ENCODE measurements around the gene MAP2.

MAP2 gene

DNA sequence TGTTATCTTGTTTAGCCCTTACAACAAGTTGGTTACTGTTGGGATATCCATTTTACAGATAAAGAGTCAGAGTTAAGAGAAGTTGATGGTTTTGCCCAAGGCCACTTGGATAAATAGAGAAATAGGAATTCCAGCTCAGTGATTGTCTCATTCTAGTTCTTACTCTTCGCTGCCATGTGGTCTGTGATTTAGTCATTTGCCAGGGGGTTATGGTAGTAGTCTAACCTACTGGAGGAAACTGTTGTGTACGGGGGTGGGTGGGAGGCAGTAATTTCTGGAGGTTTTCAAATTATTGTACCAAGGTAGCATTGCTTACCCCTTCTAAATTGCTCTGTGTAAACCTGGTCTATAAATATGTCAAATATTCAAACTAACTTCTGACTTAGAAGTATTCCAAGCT, 110.4 kb downstream of the MAP2 start:
- DNase-seq, result no peak

DNA sequence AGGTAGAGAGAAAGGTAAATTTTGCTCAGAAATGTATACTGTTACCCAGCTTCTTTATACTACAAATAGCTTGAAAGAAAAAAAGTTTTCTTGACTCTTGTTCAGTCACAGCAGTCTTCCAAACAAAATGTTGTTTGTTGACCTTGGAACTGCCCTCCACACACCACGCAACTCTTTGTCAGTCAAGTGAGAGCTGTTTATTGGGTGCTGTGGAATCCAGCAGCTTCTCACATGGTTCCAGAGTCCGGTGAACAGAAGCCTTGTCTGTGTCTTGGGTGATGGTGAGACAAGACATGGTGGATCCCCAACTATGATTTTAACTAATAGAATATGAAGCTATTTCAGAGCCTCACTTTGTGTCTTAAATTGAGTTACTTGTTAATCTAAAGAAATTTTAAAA, 112.5 kb downstream of the MAP2 start:
- no peak for DNase-seq

DNA sequence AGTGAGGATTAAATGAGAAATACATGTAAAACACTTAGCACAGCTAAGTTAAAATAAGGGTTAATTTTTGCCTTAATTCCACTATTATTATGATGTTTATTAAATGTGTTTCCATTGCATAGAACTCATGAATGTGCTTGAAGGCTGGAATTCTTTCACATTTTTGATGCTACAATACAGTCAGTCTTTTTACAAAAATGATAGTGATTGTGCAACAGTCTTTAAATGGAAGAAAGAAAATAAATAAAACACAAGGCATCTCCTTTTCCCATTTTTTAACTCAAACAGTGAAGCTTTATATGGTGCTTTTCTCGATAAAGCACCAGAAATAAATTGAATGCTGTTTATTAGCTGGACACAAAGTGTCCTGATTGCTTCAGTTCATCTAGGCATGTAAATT, 123.9 kb downstream of the MAP2 start:
- no peak for DNase-seq

DNA sequence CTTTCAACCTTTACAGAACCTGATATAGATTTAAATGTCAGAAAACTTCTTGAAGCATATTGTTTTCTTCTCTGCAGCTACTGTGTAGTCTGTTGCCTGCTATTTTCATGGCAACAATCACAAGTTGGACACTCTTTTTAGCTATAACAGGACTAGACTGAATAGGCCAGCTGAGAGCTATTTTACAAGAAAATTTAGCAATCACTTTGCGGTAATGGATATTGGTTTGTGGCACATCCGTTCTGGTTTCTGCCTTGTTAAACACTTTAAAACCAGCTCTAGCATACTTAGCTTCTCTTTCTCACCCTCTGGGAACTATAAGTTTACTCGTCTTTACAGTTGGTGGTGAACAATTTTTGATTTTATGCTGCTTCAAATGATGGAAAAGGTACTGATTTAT, 125.7 kb downstream of the MAP2 start:
- no peak for DNase-seq

DNA sequence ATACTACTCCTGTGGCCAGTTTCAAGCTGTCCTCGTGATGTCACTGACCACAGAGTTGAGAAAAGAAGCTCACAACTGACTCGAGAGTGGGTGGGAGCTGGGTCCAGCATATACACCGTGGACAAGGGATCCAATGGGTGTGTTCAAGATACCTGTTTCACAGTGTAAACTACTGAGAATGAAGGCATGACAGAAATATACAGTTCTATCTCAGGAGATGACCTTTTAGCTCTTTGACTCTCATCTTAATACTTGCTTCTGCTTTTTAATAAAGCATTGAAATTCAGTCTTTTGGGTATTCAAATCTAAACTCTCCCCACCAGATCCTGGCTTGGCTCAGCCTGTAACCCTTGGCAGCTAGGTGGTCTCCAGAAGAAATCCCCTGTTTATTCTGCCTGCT, 130.1 kb downstream of the MAP2 start:
- DNase-seq, result no peak

DNA sequence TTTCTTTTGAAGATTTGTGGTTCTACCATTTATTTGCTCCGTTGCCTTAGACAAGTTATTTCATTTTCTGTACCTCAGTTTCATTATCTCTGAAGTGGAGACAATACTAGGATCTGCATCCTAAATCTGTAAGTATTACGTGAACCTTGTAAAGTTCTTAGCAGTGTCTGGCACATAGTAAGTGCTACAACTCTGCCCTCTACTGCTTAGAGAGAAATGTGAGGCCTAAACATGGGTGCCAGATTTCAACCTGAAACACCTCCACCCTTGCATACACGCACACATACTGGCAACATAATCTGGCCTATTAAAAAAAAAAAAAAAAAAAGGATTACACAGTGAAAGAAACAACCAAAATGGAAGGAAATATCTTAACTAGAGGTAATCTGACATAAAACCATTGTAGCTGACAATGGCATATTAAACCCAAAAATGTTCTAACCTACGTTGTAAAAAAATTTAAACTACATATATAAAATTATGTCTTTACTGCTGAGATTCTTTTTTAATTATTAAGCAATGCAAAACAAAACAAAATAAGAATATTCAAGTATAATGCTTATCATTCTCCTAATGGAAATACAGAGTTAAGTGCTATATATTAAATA, 132.6 kb downstream of the MAP2 start:
- no peak for DNase-seq

DNA sequence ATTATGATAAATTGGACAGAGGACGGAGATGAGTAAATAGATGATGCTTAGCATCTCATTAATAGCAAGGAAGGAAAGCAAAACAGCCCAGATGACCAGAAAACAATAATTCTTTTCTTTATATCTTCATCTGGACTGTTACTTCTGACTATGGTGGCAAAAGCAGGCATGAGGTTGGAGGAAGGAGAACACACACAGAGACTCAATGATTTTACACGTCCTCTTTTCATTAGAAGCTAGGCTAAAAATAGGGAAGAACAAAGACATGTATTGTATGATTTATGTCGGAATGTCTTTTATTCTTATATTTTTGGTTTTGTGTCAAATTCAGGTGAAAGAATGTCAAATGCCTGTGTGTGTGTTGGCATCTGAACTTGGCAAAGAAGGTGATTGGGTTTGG, 137.1 kb downstream of the MAP2 start:
- DNase-seq, result no peak

DNA sequence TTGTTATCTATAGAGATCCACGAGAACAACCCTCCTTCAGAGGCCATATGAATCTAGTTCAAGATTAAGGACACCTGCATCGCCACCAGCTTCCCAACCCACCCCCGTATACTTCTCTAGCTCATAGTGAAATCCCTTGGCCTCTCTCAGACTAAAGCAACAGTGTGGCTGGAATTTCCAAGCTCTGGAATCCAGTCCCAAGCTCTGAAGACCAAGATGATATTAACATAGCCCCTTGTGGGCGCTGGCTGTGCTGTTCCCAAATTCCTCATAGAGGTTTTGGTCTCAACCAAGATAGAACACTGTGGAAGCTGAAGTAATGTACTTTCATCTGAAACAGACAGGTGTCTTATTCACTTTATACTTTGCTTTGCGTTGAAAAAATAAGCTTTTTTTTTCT, 139.6 kb downstream of the MAP2 start:
- DNase-seq, result no peak

DNA sequence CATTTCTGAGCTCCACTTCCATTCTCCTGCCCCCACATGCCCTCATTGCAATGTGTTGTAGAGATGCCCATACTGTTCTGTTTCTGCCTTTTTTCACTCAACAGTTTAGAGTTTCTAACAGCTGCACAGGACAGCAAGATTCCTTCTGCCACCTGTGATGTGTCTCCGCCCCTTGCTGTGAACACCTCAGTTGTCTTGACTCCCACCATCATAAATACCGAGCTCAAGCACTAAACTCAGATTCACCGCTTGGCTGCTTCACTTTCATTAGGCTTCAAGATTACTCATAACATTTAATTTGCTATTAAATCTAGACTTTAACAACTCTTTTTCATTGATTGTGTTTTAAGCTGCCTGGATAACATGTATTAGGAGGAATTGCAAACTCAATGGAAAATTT, 141.0 kb downstream of the MAP2 start:
- DNase-seq, result no peak

DNA sequence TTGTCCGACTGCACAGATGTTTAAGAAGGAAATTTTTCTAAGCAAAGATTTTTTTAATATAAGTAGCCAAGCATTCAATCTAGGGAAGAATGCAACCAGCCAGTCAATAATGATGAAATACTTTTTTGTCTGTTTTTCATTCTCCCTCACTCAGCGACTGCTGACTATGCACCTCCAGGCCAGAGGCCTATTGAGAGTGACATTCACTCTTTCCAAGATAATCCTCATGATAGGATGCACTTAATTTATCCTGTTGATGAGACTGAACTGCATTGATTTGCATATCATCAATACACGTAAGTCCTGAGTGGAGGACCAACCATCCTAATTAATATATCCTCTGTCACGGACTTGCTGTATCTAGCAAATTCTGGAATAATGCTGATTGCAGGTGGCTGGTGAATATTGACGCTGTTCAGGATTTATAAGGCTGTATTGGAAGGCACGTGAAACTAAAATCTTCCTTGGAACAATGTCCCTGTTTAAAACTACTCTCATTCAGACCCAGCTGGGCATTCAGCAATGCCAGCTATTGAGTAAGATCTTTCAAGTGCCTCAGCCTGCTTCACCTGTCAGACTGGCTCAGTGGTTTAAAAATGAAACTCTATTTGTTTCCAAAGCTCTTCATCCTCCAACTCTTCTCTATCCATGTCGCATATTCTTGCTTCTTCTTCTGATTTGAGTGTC, 142.2 kb downstream of the MAP2 start:
- no peak for DNase-seq

DNA sequence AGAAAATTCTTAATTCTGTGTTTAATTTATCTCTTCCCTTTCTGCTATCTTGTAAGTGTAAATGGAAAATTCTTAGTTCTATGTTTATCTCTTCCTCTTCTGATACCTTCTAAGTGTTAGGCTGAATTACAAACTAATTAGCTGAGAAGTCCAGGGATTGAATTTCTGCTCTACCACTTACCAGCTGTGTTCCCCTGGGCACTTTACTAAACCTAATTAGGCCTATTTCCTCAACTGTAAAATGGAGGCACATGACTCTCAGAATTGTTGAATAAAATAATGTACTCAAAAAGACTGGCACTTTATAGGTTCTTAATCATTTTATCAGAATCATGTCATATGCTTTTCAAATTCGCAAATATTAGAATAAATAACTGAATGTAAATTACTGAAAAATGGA, 146.3 kb downstream of the MAP2 start:
- DNase-seq, result no peak

DNA sequence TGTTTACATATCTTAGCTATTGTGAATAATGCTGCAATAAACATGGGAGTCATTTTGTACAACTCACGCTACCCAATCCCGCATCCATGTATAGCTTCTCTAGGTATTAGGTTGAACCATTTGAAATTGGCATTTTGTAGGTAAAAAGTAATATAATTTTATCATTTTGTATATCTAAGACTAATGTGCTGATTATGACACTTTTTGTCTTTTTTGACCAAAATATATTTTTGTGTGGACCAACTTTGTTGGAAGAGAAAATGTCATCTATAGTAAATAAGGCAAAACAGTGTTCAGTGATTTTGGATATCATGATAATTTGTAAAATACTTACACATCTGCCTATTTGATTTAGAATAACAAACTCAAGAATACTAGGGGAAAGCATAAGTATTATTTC, 150.7 kb downstream of the MAP2 start:
- DNase-seq, result no peak

DNA sequence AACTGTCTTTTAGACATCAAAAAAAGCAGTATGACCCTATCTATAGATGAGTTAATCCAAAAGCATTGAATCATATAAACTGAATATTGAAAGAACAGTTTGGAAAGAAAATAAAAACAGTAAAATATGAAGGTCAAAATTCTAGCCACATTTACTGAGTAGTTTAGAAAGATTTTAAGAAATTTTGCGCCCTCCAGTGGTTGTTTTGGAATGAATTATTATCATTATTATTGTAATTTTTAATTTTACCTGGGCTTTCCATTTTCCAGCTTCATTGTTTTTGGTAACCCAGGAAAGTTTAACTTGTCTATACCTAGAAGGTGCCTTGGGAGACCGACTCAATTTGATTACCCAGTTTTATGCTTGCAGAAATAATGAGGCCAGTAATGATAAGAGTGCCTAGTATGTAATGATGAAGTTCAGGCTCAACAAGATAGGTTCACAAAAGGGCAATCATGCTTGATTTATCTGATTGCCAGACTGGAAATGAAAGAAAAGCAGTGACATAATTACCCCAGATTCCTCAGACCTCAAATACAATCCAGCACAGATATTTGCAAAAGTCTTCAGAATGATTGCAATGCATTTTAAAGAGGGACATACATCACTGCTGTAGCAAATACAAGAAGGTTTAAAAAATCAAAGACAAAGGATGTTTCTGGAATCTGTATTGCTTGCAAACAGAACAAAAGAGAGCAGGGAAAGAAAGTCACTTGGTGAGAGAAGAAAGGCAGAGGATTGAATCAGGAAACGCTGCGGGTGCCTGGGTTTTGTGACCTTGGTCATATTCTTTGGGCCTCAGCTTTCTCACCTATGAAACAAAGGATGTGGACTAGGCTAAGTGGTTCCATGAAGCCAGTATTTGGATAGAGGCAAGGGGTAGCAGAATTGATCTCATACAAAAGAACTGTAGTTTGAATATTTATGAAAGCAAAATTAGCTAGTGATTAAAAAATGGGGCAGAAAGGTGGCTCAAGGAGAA, 153.8 kb downstream of the MAP2 start:
- no peak for DNase-seq

DNA sequence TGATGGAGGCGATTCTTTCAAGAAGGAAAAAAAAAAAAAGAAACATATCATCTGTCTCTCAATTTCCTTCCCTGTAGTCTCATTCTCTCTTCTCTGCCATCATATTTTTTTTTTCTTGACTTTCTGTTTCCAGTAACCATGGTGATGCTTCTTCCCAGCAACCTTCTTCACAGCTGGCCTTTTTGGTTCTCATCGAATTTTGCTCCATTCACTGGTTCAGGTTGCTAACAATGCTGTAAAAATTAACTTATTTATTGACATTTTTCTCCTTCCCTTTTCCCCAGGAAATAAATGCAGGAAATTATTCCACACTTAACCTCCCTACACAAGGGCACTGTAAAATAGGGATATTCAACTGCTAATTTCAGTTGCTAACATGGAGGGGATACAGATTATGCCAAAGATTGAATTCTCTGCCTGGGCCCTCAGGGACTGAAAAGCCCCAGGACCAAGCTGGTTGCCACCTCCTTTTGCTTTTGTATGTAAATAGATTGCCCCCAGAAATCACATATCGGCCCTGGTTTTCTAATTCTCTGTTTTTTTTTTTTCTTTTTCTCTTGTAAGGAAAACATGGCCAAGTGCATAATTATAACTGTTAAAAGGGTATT, 154.7 kb downstream of the MAP2 start:
- DNase-seq, result no peak

DNA sequence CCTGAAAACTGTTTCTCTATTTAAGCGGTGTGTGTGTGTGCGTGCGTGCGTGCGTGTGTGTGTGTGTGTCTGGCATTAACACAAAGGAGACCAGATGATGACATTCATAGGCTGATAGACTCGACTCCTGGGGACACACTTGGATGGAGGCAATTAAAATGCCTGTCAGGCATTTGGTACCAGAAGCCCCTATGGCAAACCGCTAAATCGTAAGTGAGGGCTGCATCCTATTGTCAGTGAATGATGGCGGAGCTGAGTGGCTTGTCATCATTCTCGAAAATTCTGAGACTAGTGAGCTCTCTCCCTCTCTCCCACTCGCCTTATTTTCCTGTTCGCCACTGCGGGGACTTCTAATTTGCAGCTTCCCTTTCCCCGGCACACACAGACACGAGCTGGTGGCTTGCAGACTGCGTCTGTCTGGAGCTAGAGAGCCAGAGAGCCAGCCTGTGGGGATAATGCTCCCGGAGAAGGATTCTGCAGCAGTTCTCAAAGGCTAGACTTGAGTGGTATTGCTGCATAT, 155.4 kb downstream of the MAP2 start:
- no peak for DNase-seq

DNA sequence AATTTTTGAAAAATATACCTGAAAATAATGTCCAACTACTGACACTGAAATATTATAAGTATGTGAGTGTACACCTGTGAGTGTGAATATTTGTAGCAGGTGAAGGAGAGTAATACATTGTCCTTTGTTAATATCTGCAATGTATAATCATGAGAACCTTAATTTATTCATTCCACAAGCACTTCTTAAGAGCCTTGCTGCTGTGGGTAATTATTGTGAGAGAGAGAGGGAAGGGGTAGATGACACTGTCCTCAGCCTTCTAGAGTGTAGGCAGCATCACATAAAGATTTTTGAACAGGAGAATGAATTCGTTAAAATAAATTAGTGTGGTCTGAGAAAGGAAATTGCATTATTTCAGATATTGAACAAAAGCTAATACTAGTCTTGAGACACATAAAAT, 157.2 kb downstream of the MAP2 start:
- no peak for DNase-seq

DNA sequence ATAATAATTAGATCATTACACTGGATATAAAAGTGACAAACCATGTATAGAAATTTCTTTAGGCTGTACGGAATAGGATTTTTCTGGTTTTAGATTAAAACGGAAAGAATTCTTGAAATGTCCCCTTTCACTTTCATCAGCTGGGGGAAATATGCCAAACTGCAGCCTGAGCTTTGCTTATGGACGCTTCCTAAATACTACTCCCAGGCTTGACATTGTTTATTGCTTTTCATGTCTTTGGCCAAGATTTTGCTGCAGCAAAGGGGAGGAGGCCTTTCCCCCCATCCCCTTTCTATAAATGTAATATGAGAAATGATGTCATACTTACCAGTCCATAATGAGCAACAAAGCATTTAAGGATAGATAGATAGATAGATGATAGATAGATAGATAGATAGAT, 158.4 kb downstream of the MAP2 start:
- no peak for DNase-seq

DNA sequence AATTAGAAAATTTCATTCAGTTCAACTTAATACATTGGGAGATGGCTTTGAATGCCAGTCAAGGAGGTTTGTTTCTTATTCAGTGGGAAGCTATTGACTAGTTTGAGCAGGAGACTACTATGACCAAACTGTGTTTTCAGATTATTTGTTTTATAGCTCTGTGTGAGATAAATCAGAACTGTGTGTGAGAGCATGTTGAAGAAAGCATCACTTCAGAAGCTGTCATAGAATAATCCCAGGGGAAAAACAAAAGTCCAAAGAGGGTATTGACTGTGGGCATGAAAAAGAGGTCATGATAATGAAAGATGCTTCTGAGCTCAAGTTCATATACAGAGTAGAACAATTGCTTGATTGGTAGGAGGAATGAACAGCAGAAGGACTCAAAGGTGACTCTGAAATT, 160.6 kb downstream of the MAP2 start:
- DNase-seq, result no peak

DNA sequence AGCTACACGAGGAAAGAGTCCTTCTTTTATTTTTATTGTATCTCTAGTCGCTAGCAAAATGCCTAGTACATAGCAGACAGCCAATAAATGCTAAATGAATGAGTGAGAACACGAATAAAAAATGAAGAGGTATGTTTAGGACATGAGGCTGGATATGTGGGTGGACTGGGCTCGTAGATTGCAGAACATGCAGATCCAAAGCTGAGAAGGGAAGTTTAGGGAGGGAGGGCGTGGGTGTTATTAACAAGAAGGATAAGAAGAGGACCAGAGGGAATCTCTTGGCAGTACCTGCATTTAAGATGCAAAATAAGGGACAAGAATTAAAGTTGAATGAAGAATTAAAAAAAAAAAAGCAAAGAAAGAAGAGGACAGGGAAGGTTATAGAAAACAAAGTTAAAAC, 161.1 kb downstream of the MAP2 start:
- DNase-seq, result no peak

DNA sequence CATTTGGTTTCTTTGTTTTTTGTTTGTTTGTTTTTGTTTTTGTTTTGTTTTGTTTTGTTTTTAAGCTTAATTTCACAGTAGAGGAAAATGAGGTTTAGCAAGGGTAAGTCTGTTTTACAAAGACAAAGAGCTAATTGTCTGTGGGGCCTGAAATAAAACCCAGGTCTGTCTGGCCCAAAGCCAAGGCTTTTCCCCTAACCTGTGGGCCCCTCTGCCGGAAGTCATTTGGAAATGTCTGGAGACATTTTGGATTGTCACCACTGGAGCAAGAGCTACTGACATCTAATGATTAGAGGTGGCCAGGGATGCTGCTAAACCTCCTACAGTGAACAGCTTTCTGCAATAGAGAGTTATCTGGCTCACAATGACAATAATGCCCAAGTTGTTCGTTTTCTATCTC, 167.2 kb downstream of the MAP2 start:
- DNase-seq, result no peak

DNA sequence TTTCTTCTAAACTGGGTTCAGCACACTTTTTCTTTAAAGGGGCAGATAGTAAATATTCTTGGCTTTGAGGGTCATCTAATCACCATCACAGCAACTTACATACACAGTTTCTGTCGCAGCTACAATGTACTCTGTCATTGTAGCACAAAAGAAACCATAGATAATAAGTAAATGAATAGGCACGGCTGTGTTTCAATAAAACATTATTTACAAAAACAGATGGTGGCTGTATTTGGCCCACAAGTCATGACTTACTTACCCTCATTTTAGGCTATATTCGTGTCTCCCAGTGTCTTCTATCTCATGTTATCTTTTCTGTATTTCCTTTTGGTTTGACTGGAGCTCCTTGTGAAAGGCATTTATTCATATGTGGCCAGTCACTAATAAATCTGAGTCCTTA, 168.3 kb downstream of the MAP2 start:
- DNase-seq, result no peak

DNA sequence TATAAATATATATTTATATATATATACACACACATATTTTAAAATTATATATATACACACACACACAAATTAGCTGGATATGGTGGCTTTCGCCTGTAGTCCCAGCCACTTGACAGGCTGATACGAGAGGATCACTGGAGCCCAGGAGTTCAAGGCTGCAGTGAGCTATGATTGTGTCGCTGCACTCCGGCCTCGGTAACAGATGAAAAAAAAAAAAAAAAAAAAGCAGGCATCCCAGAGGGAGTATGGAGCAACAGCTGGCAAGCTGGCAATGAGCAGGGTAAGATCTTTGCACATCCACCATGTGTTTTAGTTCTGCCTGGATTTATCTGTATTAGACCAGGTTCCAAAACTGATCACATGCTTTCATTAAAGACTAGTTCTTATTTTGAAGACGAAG, 170.1 kb downstream of the MAP2 start:
- no peak for DNase-seq

DNA sequence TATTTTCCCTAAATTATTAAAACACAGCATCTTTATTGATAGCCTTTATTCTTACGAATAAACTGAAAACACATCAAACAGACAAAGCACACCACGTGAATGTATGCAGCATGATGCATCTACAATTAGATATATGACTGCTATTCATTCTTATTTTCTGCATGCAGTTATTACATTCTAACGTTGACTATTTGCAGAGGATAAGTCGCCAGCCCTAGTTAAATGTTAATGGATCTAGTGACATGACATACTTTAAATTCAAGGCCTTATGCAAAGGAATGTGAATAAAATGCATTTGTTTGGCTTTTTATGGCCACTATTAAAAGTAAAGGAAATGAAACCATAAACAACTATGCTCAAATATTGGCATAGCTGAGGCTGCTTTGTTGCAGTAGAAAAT, 172.4 kb downstream of the MAP2 start:
- no peak for DNase-seq
